Stomach (tissue), 9 donors: ENCODE data around the gene TCF12. TPM values are rescaled to one million over a fixed set of nuclear protein-coding genes. Genes with fewer than 3 reads are reported as not detected.

Experiments
- DNase-seq, 2 donors: peaks; one replicate each; pipeline versions ENCODE4 v3.0.0 to v3.0.0-alpha.2; 2013 to 2019
- H3K27ac ChIP-seq, 5 donors: fragments of 200-600 bp in 4 of 5; sonication (generic) in 4 of 5; one replicate each; pipeline ENCODE4 v1.5.1; 2013 to 2019; ENCODE audit warnings: mild to moderate bottlenecking in 1 of 5, moderate library complexity in 1 of 5
- H3K27me3 ChIP-seq, 3 donors: fragments of 200-600 bp; sonication (generic); one replicate each; pipeline ENCODE4 v1.5.1; 2017 to 2019; ENCODE audit warnings: mixed run types in 1 of 3
- H3K36me3 ChIP-seq, 4 donors: fragments of 200-600 bp; sonication (generic); 1 replicate in 3 of 4; 2 replicates in 1 of 4; pipeline ENCODE4 v1.5.1; 2016 to 2019
- H3K4me1 ChIP-seq, 4 donors: fragments of 200-600 bp; sonication (generic); one replicate each; pipeline ENCODE4 v1.5.1; 2016 to 2019
- H3K4me3 ChIP-seq, 4 donors: fragments of 200-600 bp; sonication (generic) in 3 of 4; one replicate each; pipeline ENCODE4 v1.5.1; 2016 to 2019; ENCODE audit warnings: mild to moderate bottlenecking in 1 of 4
- H3K9me3 ChIP-seq, 4 donors: fragments of 200-600 bp; sonication (generic); one replicate each; pipeline ENCODE4 v1.5.1; 2016 to 2019
- CTCF ChIP-seq, 7 experiments: fragments of 450-650 bp in 4 of 7; fragments of 200-600 bp in 3 of 7; sonication (generic) in 3 of 7; IDR thresholded peaks; one replicate each; pipeline ENCODE4 v1.5.1; 2016 to 2019; ENCODE audit warnings: antibody characterized with exemption in 7 of 7, control low read depth in 2 of 7, mild to moderate bottlenecking in 1 of 7
- EP300 ChIP-seq: sonication (generic); formaldehyde crosslinking; IDR thresholded peaks from one replicate; pipeline ENCODE4 v1.6.1; 2017; ENCODE audit warnings: antibody characterized with exemption
- POLR2A ChIP-seq, 4 donors: fragments of 450-650 bp; IDR thresholded peaks; one replicate each; pipeline ENCODE4 v1.6.1; 2016; ENCODE audit warnings: antibody characterized with exemption in 4 of 4, control low read depth in 2 of 4, mild to moderate bottlenecking in 1 of 4, moderate library complexity in 1 of 4
- POLR2AphosphoS5 ChIP-seq, 3 donors: sonication (generic); formaldehyde crosslinking; IDR thresholded peaks; one replicate each; pipeline ENCODE4 v1.6.1; 2016; ENCODE audit warnings: antibody characterized with exemption in 3 of 3
- WGBS, 5 donors: extraction: QIAGEN DNeasy Blood & Tissue Kit in 3 of 5; methylation state at CpG; one replicate each; pipeline versions ENCODE4 v1.1.5 to v1.1.7; 2013 to 2018; 5-methylcytosine and 5-hydroxymethylcytosine counted together
- intact Hi-C: fragments of 100-400 bp; cut with DNase I; formaldehyde crosslinking; loops from one replicate; pipeline ENCODE4 v1.15.1; 2023; ENCODE audit warnings: low total_unique reads
- polyA plus RNA-seq, 3 donors: library from polyadenylated mRNA; stranded (reverse); fragments of 200-250 nt; gene quantifications; one replicate each; pipeline ENCODE4 v1.2.3, GENCODE V29; 2013
- total RNA-seq, 5 donors: library from RNA; depleted of rRNA; stranded (reverse); fragments of >200 nt; gene quantifications; one replicate each; pipeline versions ENCODE4 v1.1.0 to v1.2.3, GENCODE V29; 2014 to 2016
- donor health status: healthy with polysubstance abuse.
- donor health status: Bipolar disorder and iron deficiency.
- donor health status: healthy.

TCF12 gene
- total and polyA plus RNA-seq, 8 donors, result 11.2 to 462 (median 130) TPM

GRCh38 chr15:57044072-57044702 lies 125.7 kb downstream of the TCF12 start:
- Histone ChIP-seq H3K36me3 (no peaks in the 10 kb centered on the region), H3K4me3 (no peak overlapping the region), H3K27ac (no peak overlapping the region), H3K4me1 (peaks cover 0 to 43% (median 28%) of the 10 kb centered on the region in 4 donors), H3K27me3 (no peaks in the 10 kb centered on the region), H3K9me3 (no peaks in the 10 kb centered on the region)
- no peak for DNase-seq
- 43 to 58% (median 51%) methylated on average over 5 of the region's 5 CpGs for WGBS, 5 donors
- TF ChIP-seq EP300 (no peak), POLR2AphosphoS5 (IDR thresholded peaks at IDR 0.05) (no peak), POLR2A (IDR thresholded peaks at IDR 0.05) (no peak), CTCF (IDR thresholded peaks at IDR 0.05) (no peak)
- intact Hi-C loops, result no loop called here

GRCh38 chr15:57044970-57045369 lies 126.5 kb downstream of the TCF12 start:
- no peaks in the 10 kb centered on the region for H3K36me3 ChIP-seq
- DNase-seq, result no peak
- 71 to 86% (median 79%) methylated on average over 4 of the region's 4 CpGs for WGBS, 5 donors
- intact Hi-C loops, result no loop called here
- TF ChIP-seq EP300, result no peak
- no peak for TF ChIP-seq POLR2A (IDR thresholded peaks at IDR 0.05)
- TF ChIP-seq POLR2AphosphoS5 (IDR thresholded peaks at IDR 0.05), result no peak
- TF ChIP-seq CTCF (IDR thresholded peaks at IDR 0.05), result no peak
- H3K9me3 ChIP-seq, result no peaks in the 10 kb centered on the region
- no peak overlapping the region for H3K4me3 ChIP-seq
- no peak overlapping the region for H3K27ac ChIP-seq
- H3K27me3 ChIP-seq, result no peaks in the 10 kb centered on the region
- H3K4me1 ChIP-seq, result peaks cover 0 to 42% (median 25%) of the 10 kb centered on the region in 4 donors

GRCh38 chr15:57045741-57046382 lies 127.4 kb downstream of the TCF12 start:
- TF ChIP-seq POLR2A (IDR thresholded peaks at IDR 0.05), result no peak
- no peak for TF ChIP-seq POLR2AphosphoS5 (IDR thresholded peaks at IDR 0.05)
- TF ChIP-seq EP300, result no peak
- no peak for TF ChIP-seq CTCF (IDR thresholded peaks at IDR 0.05)
- Histone ChIP-seq H3K9me3 (no peaks in the 10 kb centered on the region), H3K27ac (no peak overlapping the region), H3K4me3 (no peak overlapping the region), H3K4me1 (peaks cover 0 to 33% (median 17%) of the 10 kb centered on the region in 4 donors), H3K36me3 (no peaks in the 10 kb centered on the region), H3K27me3 (no peaks in the 10 kb centered on the region)
- intact Hi-C loops, result no loop called here
- 76 to 85% (median 82%) methylated on average over 5 of the region's 5 CpGs for WGBS, 5 donors
- no peak for DNase-seq

GRCh38 chr15:57048930-57049549 lies 130.6 kb downstream of the TCF12 start:
- Histone ChIP-seq H3K4me3 (no peak overlapping the region), H3K36me3 (no peaks in the 10 kb centered on the region), H3K4me1 (peaks cover 12 to 29% (median 18%) of the 10 kb centered on the region in 4 donors), H3K27me3 (no peaks in the 10 kb centered on the region), H3K9me3 (no peaks in the 10 kb centered on the region), H3K27ac (no peak overlapping the region)
- intact Hi-C loops, result no loop called here
- no peak for TF ChIP-seq POLR2A (IDR thresholded peaks at IDR 0.05)
- TF ChIP-seq CTCF (IDR thresholded peaks at IDR 0.05), result no peak
- WGBS, 5 donors, result 83 to 88% (median 86%) methylated on average over 6 of the region's 6 CpGs
- DNase-seq, result no peak
